K562 (cell line): ENCODE measurements around the gene RAB5B. TPM values are rescaled to one million over a fixed set of nuclear protein-coding genes. Genes with fewer than 3 reads are reported as not detected.

Experiments
- CAMTA2 ChIP-seq: fragments of 250-450 bp; sonication (Bioruptor Pico); conservative IDR thresholded peaks from 2 replicates; pipeline ENCODE4 v1.5.1; 2022
- HNRNPL ChIP-seq: fragments of 200-400 bp; formaldehyde crosslinking; IDR thresholded peaks from 2 replicates; pipeline ENCODE4 v1.6.1; 2017; ENCODE audit warnings: low read depth, mild to moderate bottlenecking, low read length
- JUN ChIP-seq, 2 experiments: sonication (generic) in 1 of 2; formaldehyde crosslinking in 1 of 2; IDR thresholded peaks; 2 replicates each; pipeline versions ENCODE4 v1.6.1 to v1.8.0; 2012 to 2022; ENCODE audit warnings: borderline replicate concordance in 2 of 2, mild to moderate bottlenecking in 2 of 2, improper control_type of control experiment in 1 of 2, low read depth in 1 of 2, low read length in 1 of 2, missing genetic modification reagents in 1 of 2
- MEIS2 ChIP-seq: fragments of 450-650 bp; IDR thresholded peaks from 2 replicates; pipeline ENCODE4 v1.6.1; 2014; ENCODE audit warnings: mild to moderate bottlenecking; ENCODE audit not compliant: partially characterized antibody
- MTA1 ChIP-seq: fragments of 450-650 bp; IDR thresholded peaks from 2 replicates; pipeline ENCODE4 v1.6.1; 2017; ENCODE audit warnings: borderline replicate concordance
- NCOA4 ChIP-seq: fragments of 450-650 bp; IDR thresholded peaks from 2 replicates; pipeline ENCODE4 v1.6.1; 2018; ENCODE audit warnings: mild to moderate bottlenecking; ENCODE audit not compliant: partially characterized antibody
- NEUROD1 ChIP-seq: fragments of 150-350 bp; IDR thresholded peaks from 2 replicates; pipeline ENCODE4 v1.6.1; 2014; ENCODE audit warnings: borderline replicate concordance, low read length, low read depth; ENCODE audit not compliant: partially characterized antibody
- RB1 ChIP-seq: fragments of 450-650 bp; IDR thresholded peaks from 2 replicates; pipeline ENCODE4 v1.6.1; 2017; ENCODE audit warnings: low read depth, mild to moderate bottlenecking
- RCOR1 ChIP-seq, 2 experiments: IDR thresholded peaks; 2 replicates each; pipeline ENCODE4 v1.6.1; 2012; ENCODE audit warnings: low read depth in 2 of 2, low read length in 2 of 2, borderline replicate concordance in 1 of 2, improper control_type of control experiment in 1 of 2
- SMC3 ChIP-seq: conservative IDR thresholded peaks from 2 replicates; pipeline ENCODE4 v1.6.1; 2011; ENCODE audit warnings: low read depth, low read length, improper control_type of control experiment; ENCODE audit not compliant: insufficient read depth
- SRF ChIP-seq, 2 experiments: fragments of 250-450, 450-650 bp in 1 of 2; sonication (Bioruptor Pico) in 1 of 2; sonication (generic) in 1 of 2; formaldehyde crosslinking; IDR thresholded peaks; 2 replicates each; pipeline versions ENCODE4 v1.5.0 to v1.5.1; 2020 to 2022; ENCODE audit warnings: mild to moderate bottlenecking in 1 of 2, missing genetic modification reagents in 1 of 2
- TFAP4 ChIP-seq: sonication (generic); formaldehyde crosslinking; IDR thresholded peaks from 2 replicates; pipeline ENCODE4 v1.8.0; 2022; ENCODE audit warnings: missing genetic modification reagents, mild to moderate bottlenecking, moderate library complexity, borderline replicate concordance
- THRA ChIP-seq: fragments of 450-650 bp; IDR thresholded peaks from 2 replicates; pipeline ENCODE4 v1.6.1; 2017; ENCODE audit warnings: mild to moderate bottlenecking, moderate library complexity
- polyA plus RNA-seq, 8 experiments: library from polyadenylated mRNA; depleted of rRNA in 4 of 8; stranded (reverse) in 5 of 8; unstranded in 3 of 8; fragments of >200 nt; fragmentation: Nextera tagmentation in 2 of 8; fragmentation: Illumina TruSeq in 1 of 8; extraction: Ambion mirVana in 2 of 8; extraction: Trizol in 1 of 8; gene quantifications; 2 replicates each; pipeline versions ENCODE4 v1.2.1 to v1.2.3, GENCODE V29; 2011 to 2014; ENCODE audit warnings: inconsistent platforms in 1 of 8, missing spikeins in 1 of 8
- total RNA-seq, 7 experiments: library from RNA; depleted of rRNA in 6 of 7; stranded (reverse); fragments of >200 nt in 6 of 7; fragmentation: Illumina TruSeq in 2 of 7; extraction: Trizol in 2 of 7; gene quantifications; 2 replicates each; pipeline versions ENCODE4 v1.2.1 to v1.2.3, GENCODE V29; 2011 to 2021; ENCODE audit warnings: low replicate concordance in 1 of 7

The RAB5B gene
- total and polyA plus RNA-seq, 9 of the 15 experiments (the other 6 are each of a cell fraction or from before 2014, with no cell fraction given): 6.8 to 73.8 (median 25.2) TPM

- peak; percentile 71; the same call in 1 of the 2 replicates for TF ChIP-seq TFAP4 (CRISPR knock-in tag)
- no peak for TF ChIP-seq CAMTA2 (CRISPR knock-in tag)
- TF ChIP-seq THRA: no peak
- TF ChIP-seq RCOR1 (IDR thresholded peaks at IDR 0.05; ENCODE audit: borderline replicate concordance in 1 of 2, low read depth in 2 of 2, low read length in 2 of 2): peak in 1 of 2 experiments; percentile 75; a peak in 2 of 4 replicates
- TF ChIP-seq MEIS2: peak; percentile 27
- TF ChIP-seq MTA1: no peak
- TF ChIP-seq SMC3: peak; percentile 71
- TF ChIP-seq NEUROD1: peak; percentile 19
- no peak for TF ChIP-seq JUN (IDR thresholded peaks at IDR 0.05; ENCODE audit: borderline replicate concordance, low read depth, low read length)
- no peak for TF ChIP-seq JUN (CRISPR knock-in tag; IDR thresholded peaks at IDR 0.05; ENCODE audit: borderline replicate concordance)
- TF ChIP-seq SRF (CRISPR knock-in tag; IDR thresholded peaks at IDR 0.05): no peak
- no peak for TF ChIP-seq HNRNPL
- TF ChIP-seq RB1: peak; percentile 58; the same call in 1 of the 2 replicates
- no peak for TF ChIP-seq NCOA4
Measured at GRCh38 chr12:55940065-55940732, 33.7 kb upstream of the RAB5B start (continued).
